Skeletal muscle tissue (tissue), 4 donors: ENCODE results near the gene CD274. TPM values are rescaled to one million over a fixed set of nuclear protein-coding genes. Genes with fewer than 3 reads are reported as not detected.
A peak's percentile ranks its signal among the peaks of the same experiment; 100 is the strongest.

Source experiments
- H3K27ac ChIP-seq: one replicate; pipeline ENCODE4 v1.7.0; 2013; ENCODE audit warnings: mild to moderate bottlenecking, low read depth, low read length, inconsistent platforms
- H3K27me3 ChIP-seq, 3 donors: one replicate each; pipeline ENCODE4 v1.7.0; 2013; ENCODE audit warnings: low read length in 3 of 3; ENCODE audit not compliant: control insufficient read depth in 3 of 3, insufficient read depth in 3 of 3
- H3K36me3 ChIP-seq, 3 donors: one replicate each; pipeline ENCODE4 v1.7.0; 2013; ENCODE audit warnings: low read length in 3 of 3; ENCODE audit not compliant: control insufficient read depth in 3 of 3, insufficient read depth in 3 of 3
- H3K4me1 ChIP-seq, 3 donors: one replicate each; pipeline ENCODE4 v1.7.0; 2013; ENCODE audit warnings: low read length in 3 of 3, mild to moderate bottlenecking in 3 of 3; ENCODE audit not compliant: control insufficient read depth in 3 of 3, insufficient read depth in 3 of 3
- H3K4me3 ChIP-seq, 3 donors: one replicate each; pipeline ENCODE4 v1.7.0; 2013; ENCODE audit warnings: low read length in 3 of 3
- H3K9ac ChIP-seq, 3 donors: one replicate each; pipeline ENCODE4 v1.7.0; 2013; ENCODE audit warnings: low read length in 3 of 3, mild to moderate bottlenecking in 3 of 3, moderate library complexity in 2 of 3, low read depth in 1 of 3
- H3K9me3 ChIP-seq, 3 donors: one replicate each; pipeline ENCODE4 v1.7.0; 2013; ENCODE audit warnings: low read length in 3 of 3; ENCODE audit not compliant: control insufficient read depth in 3 of 3
- total RNA-seq: library from RNA; depleted of rRNA; stranded (reverse); fragments of >200 nt; gene quantifications from one replicate; pipeline ENCODE4 v1.2.3, GENCODE V29; 2014
- donor health status: Osteomylitis.

Gene CD274
- total RNA-seq = 0.52 TPM

- H3K9me3 ChIP-seq = no peaks in the 10 kb centered on the region
- H3K36me3 ChIP-seq = no peaks in the 10 kb centered on the region
- H3K27ac ChIP-seq = peak within 1 kb of the TSS; percentile 82
- H3K27me3 ChIP-seq = no peaks in the 10 kb centered on the region
- H3K9ac ChIP-seq = peak within 1 kb of the TSS; percentile 75 to 88 (median 81)
- H3K4me1 ChIP-seq = peaks cover 4 to 15% (median 12%) of the 10 kb centered on the region in 3 donors
- peak within 1 kb of the TSS; percentile 81 to 97 (median 87) for H3K4me3 ChIP-seq
These were observed at the start of gene CD274 for GRCh38 chr9:5450359-5451091. CD274 (plus strand) TSS chr9:5450542; CDS start chr9:5456114, 5,572 bp downstream.

GRCh38 chr9:5402217-5402616, 48.1 kb upstream of the CD274 start:
- H3K4me3 ChIP-seq = no peak overlapping the region
- no peak overlapping the region for H3K27ac ChIP-seq
- no peaks in the 10 kb centered on the region for H3K4me1 ChIP-seq
- H3K9me3 ChIP-seq = no peaks in the 10 kb centered on the region
- H3K36me3 ChIP-seq = no peaks in the 10 kb centered on the region
- H3K9ac ChIP-seq = no peak overlapping the region
- H3K27me3 ChIP-seq = no peaks in the 10 kb centered on the region

- H3K36me3 ChIP-seq = peaks cover 2 to 10% (median 2%) of the 10 kb centered on the region in 3 donors
- H3K4me1 ChIP-seq = no peaks in the 10 kb centered on the region
- peaks cover 0 to 9% (median 4%) of the 10 kb centered on the region in 3 donors for H3K9me3 ChIP-seq
- H3K4me3 ChIP-seq = no peak overlapping the region
- H3K9ac ChIP-seq = no peak overlapping the region
- no peaks in the 10 kb centered on the region for H3K27me3 ChIP-seq
- H3K27ac ChIP-seq = no peak overlapping the region
These were observed 41.7 kb upstream of the CD274 start for GRCh38 chr9:5408596-5408995.

GRCh38 chr9:5416953-5417352, 33.4 kb upstream of the CD274 start:
- no peaks in the 10 kb centered on the region for H3K9me3 ChIP-seq
- H3K27ac ChIP-seq = no peak overlapping the region
- H3K27me3 ChIP-seq = no peaks in the 10 kb centered on the region
- H3K36me3 ChIP-seq = peaks cover 10 to 12% (median 12%) of the 10 kb centered on the region in 3 donors
- no peak overlapping the region for H3K9ac ChIP-seq
- no peak overlapping the region for H3K4me3 ChIP-seq
- H3K4me1 ChIP-seq = no peaks in the 10 kb centered on the region

GRCh38 chr9:5418481-5418880, 31.9 kb upstream of the CD274 start:
- no peaks in the 10 kb centered on the region for H3K9me3 ChIP-seq
- peaks cover 9 to 10% (median 10%) of the 10 kb centered on the region in 3 donors for H3K36me3 ChIP-seq
- no peak overlapping the region for H3K27ac ChIP-seq
- H3K9ac ChIP-seq = no peak overlapping the region
- H3K27me3 ChIP-seq = no peaks in the 10 kb centered on the region
- H3K4me3 ChIP-seq = no peak overlapping the region
- H3K4me1 ChIP-seq = no peaks in the 10 kb centered on the region

GRCh38 chr9:5419987-5420386, 30.4 kb upstream of the CD274 start:
- Histone ChIP-seq H3K36me3 (peaks cover 9 to 10% (median 10%) of the 10 kb centered on the region in 3 donors), H3K4me1 (no peaks in the 10 kb centered on the region), H3K4me3 (no peak overlapping the region), H3K27ac (no peak overlapping the region), H3K27me3 (no peaks in the 10 kb centered on the region), H3K9me3 (no peaks in the 10 kb centered on the region), H3K9ac (no peak overlapping the region)

- Histone ChIP-seq H3K9ac (no peak overlapping the region), H3K9me3 (no peaks in the 10 kb centered on the region)
These were observed 29.2 kb upstream of the CD274 start for GRCh38 chr9:5421163-5421562.

GRCh38 chr9:5422276-5422675, 28.1 kb upstream of the CD274 start:
- H3K27ac ChIP-seq = no peak overlapping the region
- no peak overlapping the region for H3K9ac ChIP-seq
- no peaks in the 10 kb centered on the region for H3K27me3 ChIP-seq
- peaks cover 10 to 13% (median 10%) of the 10 kb centered on the region in 3 donors for H3K36me3 ChIP-seq
- H3K4me3 ChIP-seq = no peak overlapping the region
- no peaks in the 10 kb centered on the region for H3K4me1 ChIP-seq
- no peaks in the 10 kb centered on the region for H3K9me3 ChIP-seq

More at GRCh38 chr9:5421163-5421562, 29.2 kb upstream of the CD274 start:
- H3K36me3 ChIP-seq = peaks cover 9 to 10% (median 10%) of the 10 kb centered on the region in 3 donors
- no peak overlapping the region for H3K27ac ChIP-seq
- H3K27me3 ChIP-seq = no peaks in the 10 kb centered on the region
- H3K4me3 ChIP-seq = no peak overlapping the region
- no peaks in the 10 kb centered on the region for H3K4me1 ChIP-seq

- H3K27ac ChIP-seq = no peak overlapping the region
- no peaks in the 10 kb centered on the region for H3K4me1 ChIP-seq
- H3K27me3 ChIP-seq = no peaks in the 10 kb centered on the region
- H3K4me3 ChIP-seq = no peak overlapping the region
- H3K9ac ChIP-seq = no peak overlapping the region
- no peaks in the 10 kb centered on the region for H3K9me3 ChIP-seq
- peaks cover 5 to 10% (median 5%) of the 10 kb centered on the region in 3 donors for H3K36me3 ChIP-seq
These were observed 25.2 kb upstream of the CD274 start for GRCh38 chr9:5425006-5425628.

- no peak overlapping the region for H3K4me3 ChIP-seq
- no peaks in the 10 kb centered on the region for H3K27me3 ChIP-seq
- no peak overlapping the region for H3K9ac ChIP-seq
- H3K36me3 ChIP-seq = peaks cover 5 to 12% (median 11%) of the 10 kb centered on the region in 3 donors
- H3K4me1 ChIP-seq = no peaks in the 10 kb centered on the region
- no peaks in the 10 kb centered on the region for H3K9me3 ChIP-seq
- no peak overlapping the region for H3K27ac ChIP-seq
These were observed 23.3 kb upstream of the CD274 start for GRCh38 chr9:5427005-5427404.
